CD14-positive monocyte (primary cell): ENCODE data around the gene ASTN2. TPM values are rescaled to one million over a fixed set of nuclear protein-coding genes. Genes with fewer than 3 reads are reported as not detected.

Experiments used
- DNase-seq, 3 donors: peaks; one replicate each; pipeline ENCODE4 v3.0.0-alpha.2; 2011 to 2022
- H2AFZ ChIP-seq: 2 replicates; pipeline ENCODE4 v1.6.0; 2012; ENCODE audit warnings: mild to moderate bottlenecking, low read depth, low read length, inconsistent platforms; ENCODE audit not compliant: insufficient read depth, poor library complexity, severe bottlenecking
- H3K27ac ChIP-seq, 2 donors: 1 replicate in 1 of 2; 2 replicates in 1 of 2; pipeline ENCODE4 v1.5.1; 2012 to 2013; ENCODE audit warnings: low read length in 2 of 2, control low read depth in 1 of 2, inconsistent platforms in 1 of 2, low read depth in 1 of 2, mild to moderate bottlenecking in 1 of 2
- H3K27me3 ChIP-seq, 2 donors: one replicate each; pipeline versions ENCODE4 v1.6.0 to v1.6.1; 2011 to 2013; ENCODE audit warnings: low read length in 2 of 2; ENCODE audit not compliant: control insufficient read depth in 2 of 2, insufficient read depth in 2 of 2
- H3K36me3 ChIP-seq, 2 donors: replicated peaks in 1 of 2; 1 replicate in 1 of 2; 2 replicates in 1 of 2; pipeline versions ENCODE4 v1.5.1 to v1.6.1; 2012 to 2013; ENCODE audit warnings: low read length in 2 of 2, control low read depth in 1 of 2, inconsistent platforms in 1 of 2, mild to moderate bottlenecking in 1 of 2; ENCODE audit not compliant: insufficient read depth in 2 of 2, control insufficient read depth in 1 of 2
- H3K4me1 ChIP-seq, 2 donors: 1 replicate in 1 of 2; 2 replicates in 1 of 2; pipeline versions ENCODE4 v1.5.1 to v1.6.1; 2012 to 2013; ENCODE audit warnings: low read length in 2 of 2, control low read depth in 1 of 2, inconsistent platforms in 1 of 2, mild to moderate bottlenecking in 1 of 2, moderate library complexity in 1 of 2; ENCODE audit not compliant: insufficient read depth in 2 of 2, control insufficient read depth in 1 of 2
- H3K4me2 ChIP-seq: replicated peaks from 2 replicates; pipeline ENCODE3; 2012; ENCODE audit warnings: low read length, moderate library complexity, mild to moderate bottlenecking; ENCODE audit not compliant: poor library complexity, severe bottlenecking; ENCODE audit errors: extremely low read depth
- H3K4me3 ChIP-seq, 3 experiments: fragments of 200-600 bp in 1 of 3; sonication (generic) in 1 of 3; replicated peaks in 1 of 3; 1 replicate in 2 of 3; 2 replicates in 1 of 3; pipeline ENCODE4 v1.5.1; 2011 to 2013; ENCODE audit warnings: low read length in 3 of 3, mild to moderate bottlenecking in 3 of 3, control low read depth in 2 of 3, low read depth in 2 of 3, inconsistent platforms in 1 of 3, moderate library complexity in 1 of 3
- H3K79me2 ChIP-seq: 2 replicates; pipeline ENCODE4 v1.6.0; 2012; ENCODE audit warnings: mild to moderate bottlenecking, control low read depth, inconsistent platforms, low read length, moderate library complexity; ENCODE audit not compliant: insufficient read depth
- H3K9ac ChIP-seq: 2 replicates; pipeline ENCODE4 v1.6.0; 2017; ENCODE audit warnings: low read length, mild to moderate bottlenecking; ENCODE audit not compliant: insufficient read depth, poor library complexity, severe bottlenecking
- H3K9me3 ChIP-seq, 2 donors: replicated peaks in 1 of 2; 1 replicate in 1 of 2; 2 replicates in 1 of 2; pipeline versions ENCODE4 v1.5.1 to v1.6.1; 2012 to 2013; ENCODE audit warnings: low read length in 2 of 2, control low read depth in 1 of 2; ENCODE audit not compliant: control insufficient read depth in 1 of 2, insufficient read depth in 1 of 2
- H4K20me1 ChIP-seq: 2 replicates; pipeline ENCODE4 v1.6.0; 2012; ENCODE audit warnings: mild to moderate bottlenecking, low read length, control low read depth, moderate library complexity; ENCODE audit not compliant: insufficient read depth
- H3K27ac Mint-ChIP-seq, 7 donors: one replicate each; pipeline ENCODE4 v1.8.0; 2020; ENCODE audit warnings: mild to moderate bottlenecking in 7 of 7, mixed read lengths in 7 of 7, moderate library complexity in 6 of 7, inconsistent platforms in 2 of 7
- H3K27me3 Mint-ChIP-seq, 3 donors: one replicate each; pipeline ENCODE4 v1.8.0; 2021 to 2022; ENCODE audit warnings: low read depth in 3 of 3, mild to moderate bottlenecking in 3 of 3, mixed read lengths in 3 of 3, moderate library complexity in 3 of 3, inconsistent platforms in 1 of 3
- H3K36me3 Mint-ChIP-seq, 2 donors: one replicate each; pipeline ENCODE4 v1.8.0; 2020; ENCODE audit warnings: mixed read lengths in 2 of 2, inconsistent platforms in 1 of 2, mild to moderate bottlenecking in 1 of 2
- H3K4me1 Mint-ChIP-seq: one replicate; pipeline ENCODE4 v1.8.0; 2020; ENCODE audit warnings: mild to moderate bottlenecking, mixed read lengths
- H3K4me3 Mint-ChIP-seq, 2 donors: one replicate each; pipeline ENCODE4 v1.8.0; 2020; ENCODE audit warnings: mild to moderate bottlenecking in 2 of 2, mixed read lengths in 2 of 2, moderate library complexity in 1 of 2
- H3K9me3 Mint-ChIP-seq, 7 donors: one replicate each; pipeline ENCODE4 v1.8.0; 2020 to 2022; ENCODE audit warnings: mixed read lengths in 7 of 7, mild to moderate bottlenecking in 6 of 7, moderate library complexity in 6 of 7, inconsistent platforms in 2 of 7
- WGBS: methylation state at CpG from one replicate; pipeline ENCODE4 v1.1.5; 2013; ENCODE audit warnings: missing lambda C conversion rate; ENCODE audit not compliant: insufficient coverage; 5-methylcytosine and 5-hydroxymethylcytosine counted together
- intact Hi-C, 2 donors: fragments of 100-400 bp; cut with micrococcal nuclease; formaldehyde crosslinking; loops; one replicate each; pipeline versions ENCODE4 v1.15.0 to v1.15.1; 2023
- polyA plus RNA-seq, 3 donors: library from polyadenylated mRNA; depleted of rRNA in 1 of 3; unstranded in 2 of 3; stranded (reverse) in 1 of 3; fragments of 300-500 nt in 2 of 3; fragments of >200 nt in 1 of 3; fragmentation: Illumina TruSeq in 2 of 3; gene quantifications; 1 replicate in 2 of 3; 2 replicates in 1 of 3; pipeline ENCODE4 v1.2.3, GENCODE V29; 2012 to 2021
- TF ChIP-seq, protein P1 (sequence below): fragments of 200-600 bp; IDR thresholded peaks from one replicate; pipeline ENCODE4 v1.8.0; 2022; ENCODE audit warnings: antibody characterized with exemption, mild to moderate bottlenecking

Gene ASTN2
- polyA plus RNA-seq, 3 donors: not detected

GRCh38 chr9:116724123-116724522 is 690.7 kb downstream of the ASTN2 start:
- Histone ChIP-seq H3K9me3 (no peaks in the 10 kb centered on the region), H3K36me3 (no peaks in the 10 kb centered on the region), H3K79me2 (no peaks in the 10 kb centered on the region), H3K4me3 (no peak overlapping the region), H4K20me1 (no peaks in the 10 kb centered on the region), H3K9ac (no peak overlapping the region), H3K4me2 (no peak overlapping the region), H2AFZ (no peak overlapping the region), H3K4me1 (no peaks in the 10 kb centered on the region), H3K27me3 (no peaks in the 10 kb centered on the region), H3K27ac (no peak overlapping the region)
- H3K27ac Mint-ChIP-seq: no peak overlapping the region
- H3K4me1 Mint-ChIP-seq: no peaks in the 10 kb centered on the region
- peaks cover 2 to 5% (median 3%) of the 10 kb centered on the region in 3 donors for H3K27me3 Mint-ChIP-seq
- DNase-seq: no peak
- TF ChIP-seq, protein P1, sequence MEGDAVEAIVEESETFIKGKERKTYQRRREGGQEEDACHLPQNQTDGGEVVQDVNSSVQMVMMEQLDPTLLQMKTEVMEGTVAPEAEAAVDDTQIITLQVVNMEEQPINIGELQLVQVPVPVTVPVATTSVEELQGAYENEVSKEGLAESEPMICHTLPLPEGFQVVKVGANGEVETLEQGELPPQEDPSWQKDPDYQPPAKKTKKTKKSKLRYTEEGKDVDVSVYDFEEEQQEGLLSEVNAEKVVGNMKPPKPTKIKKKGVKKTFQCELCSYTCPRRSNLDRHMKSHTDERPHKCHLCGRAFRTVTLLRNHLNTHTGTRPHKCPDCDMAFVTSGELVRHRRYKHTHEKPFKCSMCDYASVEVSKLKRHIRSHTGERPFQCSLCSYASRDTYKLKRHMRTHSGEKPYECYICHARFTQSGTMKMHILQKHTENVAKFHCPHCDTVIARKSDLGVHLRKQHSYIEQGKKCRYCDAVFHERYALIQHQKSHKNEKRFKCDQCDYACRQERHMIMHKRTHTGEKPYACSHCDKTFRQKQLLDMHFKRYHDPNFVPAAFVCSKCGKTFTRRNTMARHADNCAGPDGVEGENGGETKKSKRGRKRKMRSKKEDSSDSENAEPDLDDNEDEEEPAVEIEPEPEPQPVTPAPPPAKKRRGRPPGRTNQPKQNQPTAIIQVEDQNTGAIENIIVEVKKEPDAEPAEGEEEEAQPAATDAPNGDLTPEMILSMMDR: no peak
- intact Hi-C loops: no loop called here
- no CpG with 5 or more reads among the region's 3 CpGs for WGBS
- H3K9me3 Mint-ChIP-seq: peaks cover 0 to 8% (median 1%) of the 10 kb centered on the region in 7 donors
- H3K36me3 Mint-ChIP-seq: no peaks in the 10 kb centered on the region
- H3K4me3 Mint-ChIP-seq: no peak overlapping the region

- Histone ChIP-seq H3K9ac (no peak overlapping the region), H3K36me3 (no peaks in the 10 kb centered on the region), H3K4me2 (no peak overlapping the region), H3K79me2 (no peaks in the 10 kb centered on the region), H3K27me3 (no peaks in the 10 kb centered on the region), H4K20me1 (no peaks in the 10 kb centered on the region), H3K4me1 (no peaks in the 10 kb centered on the region), H3K9me3 (no peaks in the 10 kb centered on the region), H3K4me3 (no peak overlapping the region), H3K27ac (no peak overlapping the region), H2AFZ (no peak overlapping the region)
- Mint-ChIP-seq H3K9me3 (peaks cover 0 to 8% (median 1%) of the 10 kb centered on the region in 7 donors), H3K27me3 (peaks cover 3 to 5% (median 5%) of the 10 kb centered on the region in 3 donors), H3K27ac (no peak overlapping the region), H3K36me3 (no peaks in the 10 kb centered on the region), H3K4me1 (no peaks in the 10 kb centered on the region), H3K4me3 (no peak overlapping the region)
- DNase-seq: no peak
- no CpG with 5 or more reads among the region's 2 CpGs for WGBS
- TF ChIP-seq, protein P1: no peak
- intact Hi-C loops: no loop called here
Observed at GRCh38 chr9:116721944-116722343, 692.9 kb downstream of the ASTN2 start.
